Endodermal cell (in vitro differentiated cells): ENCODE results near the gene HLF. TPM values are rescaled to one million over a fixed set of nuclear protein-coding genes. Genes with fewer than 3 reads are reported as not detected.

Source experiments
- DNase-seq: peaks from one replicate; pipeline ENCODE4 v3.0.0-alpha.2; 2017
- H3K27ac ChIP-seq: 2 replicates; pipeline ENCODE4 v1.5.1; 2013; ENCODE audit warnings: mild to moderate bottlenecking, low read depth, low read length, moderate library complexity
- H3K27me3 ChIP-seq: 2 replicates; pipeline ENCODE4 v1.6.1; 2013; ENCODE audit warnings: mild to moderate bottlenecking, low read length, moderate library complexity; ENCODE audit not compliant: insufficient read depth, control insufficient read depth, poor library complexity, severe bottlenecking
- H3K36me3 ChIP-seq: 2 replicates; pipeline ENCODE4 v1.7.0; 2013; ENCODE audit warnings: mild to moderate bottlenecking, low read length, moderate library complexity; ENCODE audit not compliant: control insufficient read depth, insufficient read depth
- H3K4me1 ChIP-seq: one replicate; pipeline ENCODE4 v1.7.0; 2013; ENCODE audit warnings: low read length; ENCODE audit not compliant: control insufficient read depth, insufficient read depth
- H3K4me3 ChIP-seq: 2 replicates; pipeline ENCODE4 v1.5.1; 2013; ENCODE audit warnings: mild to moderate bottlenecking, low read length, moderate library complexity
- H3K9ac ChIP-seq: 2 replicates; pipeline ENCODE4 v1.6.1; 2013; ENCODE audit warnings: mild to moderate bottlenecking, low read length, moderate library complexity; ENCODE audit not compliant: poor library complexity, severe bottlenecking; ENCODE audit errors: extremely low read depth
- H3K9me3 ChIP-seq: 2 replicates; pipeline ENCODE4 v1.6.1; 2013; ENCODE audit warnings: mild to moderate bottlenecking, low read length, moderate library complexity; ENCODE audit not compliant: control insufficient read depth
- H3K27ac Mint-ChIP-seq: 2 replicates; pipeline ENCODE4 v1.8.0; 2020; ENCODE audit warnings: mixed read lengths
- H3K27me3 Mint-ChIP-seq: 2 replicates; pipeline ENCODE4 v1.8.0; 2021; ENCODE audit warnings: mild to moderate bottlenecking, mixed read lengths; ENCODE audit not compliant: insufficient read depth
- H3K36me3 Mint-ChIP-seq: 2 replicates; pipeline ENCODE4 v1.8.0; 2020; ENCODE audit warnings: low read depth, mixed read lengths
- H3K4me1 Mint-ChIP-seq: 2 replicates; pipeline ENCODE4 v1.8.0; 2020; ENCODE audit warnings: mixed read lengths
- H3K4me3 Mint-ChIP-seq: 2 replicates; pipeline ENCODE4 v1.8.0; 2020; ENCODE audit warnings: mild to moderate bottlenecking, moderate library complexity, mixed read lengths
- H3K9me3 Mint-ChIP-seq: 2 replicates; pipeline ENCODE4 v1.8.0; 2020; ENCODE audit warnings: mild to moderate bottlenecking, mixed read lengths
- CTCF ChIP-seq: fragments of 200-600 bp; sonication (generic); conservative IDR thresholded peaks from 2 replicates; pipeline ENCODE4 v1.5.0; 2021; ENCODE audit warnings: antibody characterized with exemption, mild to moderate bottlenecking
- WGBS, 2 experiments: methylation state at CpG; one replicate each; pipeline versions ENCODE4 v1.1.5 to v1.1.7; 2013; ENCODE audit warnings: missing lambda C conversion rate in 2 of 2, mixed read lengths in 1 of 2; ENCODE audit not compliant: insufficient coverage in 1 of 2, insufficient read length in 1 of 2; 5-methylcytosine and 5-hydroxymethylcytosine counted together
- total RNA-seq, 2 donors: library from RNA; stranded (reverse); fragmentation: NEBNext Ultra II Directional in 1 of 2; extraction: Animal tissue kit (Norgen Biotek cat#: 25700) in 1 of 2; gene quantifications; 2 replicates in 1 of 2; 3 replicates in 1 of 2; pipeline ENCODE4 v1.2.1, GENCODE V29; 2021

The HLF gene
- total RNA-seq, 2 donors from 2014 or later = not detected

- DNase-seq = no peak
- no peaks in the 10 kb centered on the region for H3K36me3 Mint-ChIP-seq
- no peaks in the 10 kb centered on the region for H3K27me3 Mint-ChIP-seq
- Histone ChIP-seq H3K36me3 (no peaks in the 10 kb centered on the region), H3K9ac (no peak overlapping the region), H3K9me3 (no peaks in the 10 kb centered on the region), H3K4me3 (no peak overlapping the region), H3K4me1 (no peaks in the 10 kb centered on the region), H3K27me3 (no peaks in the 10 kb centered on the region), H3K27ac (no peak overlapping the region)
- no peaks in the 10 kb centered on the region for H3K4me1 Mint-ChIP-seq
- H3K27ac Mint-ChIP-seq = no peak overlapping the region
- H3K4me3 Mint-ChIP-seq = no peak overlapping the region
- 89 to 90% methylated on average over 2 to 3 of the region's 3 CpGs for WGBS, 2 experiments
- TF ChIP-seq CTCF = no peak
- H3K9me3 Mint-ChIP-seq = no peaks in the 10 kb centered on the region
Observed at GRCh38 chr17:55298111-55298730, 33.5 kb downstream of the HLF start.

- Mint-ChIP-seq H3K27me3 (no peaks in the 10 kb centered on the region), H3K4me3 (no peak overlapping the region), H3K27ac (no peak overlapping the region), H3K4me1 (no peaks in the 10 kb centered on the region), H3K36me3 (no peaks in the 10 kb centered on the region), H3K9me3 (no peaks in the 10 kb centered on the region)
- Histone ChIP-seq H3K4me1 (no peaks in the 10 kb centered on the region), H3K27ac (no peak overlapping the region), H3K9ac (no peak overlapping the region), H3K27me3 (no peaks in the 10 kb centered on the region), H3K9me3 (no peaks in the 10 kb centered on the region), H3K36me3 (no peaks in the 10 kb centered on the region), H3K4me3 (no peak overlapping the region)
- TF ChIP-seq CTCF = no peak
- WGBS, 2 experiments = 78 to 88% methylated on average over 5 to 10 of the region's 10 CpGs
- DNase-seq = peak; percentile 5
Observed at GRCh38 chr17:55299162-55299838, 34.5 kb downstream of the HLF start.

- Histone ChIP-seq H3K27ac (no peak overlapping the region), H3K27me3 (no peaks in the 10 kb centered on the region), H3K9ac (no peak overlapping the region), H3K4me1 (no peaks in the 10 kb centered on the region), H3K9me3 (no peaks in the 10 kb centered on the region), H3K36me3 (no peaks in the 10 kb centered on the region), H3K4me3 (no peak overlapping the region)
- H3K9me3 Mint-ChIP-seq = no peaks in the 10 kb centered on the region
- no peak overlapping the region for H3K27ac Mint-ChIP-seq
- no peak for TF ChIP-seq CTCF
- no peaks in the 10 kb centered on the region for H3K4me1 Mint-ChIP-seq
- WGBS, 2 experiments = 92 to 100% methylated on average over 4 of the region's 4 CpGs
- DNase-seq = peak; percentile 10
- no peak overlapping the region for H3K4me3 Mint-ChIP-seq
- H3K27me3 Mint-ChIP-seq = no peaks in the 10 kb centered on the region
- no peaks in the 10 kb centered on the region for H3K36me3 Mint-ChIP-seq
Observed at GRCh38 chr17:55299890-55300289, 35.1 kb downstream of the HLF start.
